ENCODE measurements around the gene TEDC2. TPM values are rescaled to one million over a fixed set of nuclear protein-coding genes. Genes with fewer than 3 reads are reported as not detected.

Gene TEDC2
- total and polyA plus RNA-seq, 9 of the 15 experiments (the other 6 are each of a cell fraction or from before 2014, with no cell fraction given): 0.75 to 57.0 (median 17.6) TPM

GRCh38 chr16:2473446-2473926 is 13.6 kb downstream of the TEDC2 start:
- CTCF ChIA-PET (ENCODE audit: low intra/inter-chr PET ratio): interaction anchor here (0.6 to 1.1 kb wide), 2 partner anchors 28 to 176 kb away, joined by 3 read pairs; no protein-coding TSS in a partner anchor
- H3K9ac ChIP-seq (ENCODE audit: insufficient read depth in 1 of 2, low read depth in 2 of 2, low read length in 2 of 2): peak overlapping the region in 1 of 2 experiments; percentile 98; a peak in 2 of 4 replicates
- peak overlapping the region; percentile 76 for H3K4me3 ChIP-seq
- in situ Hi-C loops (cut with MboI): no loop called here
- intact Hi-C loops (cut with micrococcal nuclease): no loop called here
- H3K79me2 ChIP-seq (ENCODE audit: control insufficient read depth, insufficient read depth, low read length): peaks cover 43% of the 10 kb centered on the region
- peaks cover 3% of the 10 kb centered on the region; the same call in 1 of the 2 replicates for H4K20me1 ChIP-seq (replicated peaks; ENCODE audit: control insufficient read depth, insufficient read depth, low read length)
- no peaks in the 10 kb centered on the region for H3K9me3 ChIP-seq (replicated peaks; ENCODE audit: control insufficient read depth, insufficient read depth, low read depth, low read length)
- H3K4me2 ChIP-seq (ENCODE audit: insufficient read depth, low read length): peak overlapping the region; percentile 34; the same call in 1 of the 2 replicates
- DNase-seq (ENCODE audit: extremely low read depth in 1 of 4, low spot score in 3 of 4): peak; percentile 41 to 81 (median 68)
- H3K36me3 ChIP-seq (ENCODE audit: control insufficient read depth, insufficient read depth, low read length): no peaks in the 10 kb centered on the region; the same call in 2 of the 3 replicates
- peak overlapping the region; percentile 35; the same call in 1 of the 2 replicates for H2AFZ ChIP-seq (ENCODE audit: low read depth, low read length)
- H3K9me1 ChIP-seq (ENCODE audit: control insufficient read depth, insufficient read depth, low read length): no peaks in the 10 kb centered on the region
- H3K27ac ChIP-seq (ENCODE audit: extremely low read depth, low read depth, low read length): peak overlapping the region; percentile 88; the same call in 1 of the 3 replicates
- no TSS peak for BruUV-seq (replicated peaks)
- H3K4me1 ChIP-seq (replicated peaks in 1 of 2; ENCODE audit: control insufficient read depth in 2 of 2, insufficient read depth in 2 of 2, low read length in 2 of 2): peaks cover 29 to 93% of the 10 kb centered on the region in 2 experiments
- ATAC-seq: no peak
- FAIRE-seq: no peak
- peak; percentile 28 for TF ChIP-seq POLR2B (IDR thresholded peaks at IDR 0.05; ENCODE audit: low read depth, partially characterized antibody)
- 0 out of 2 replicates have a peak, but pooled peaks have one; percentile 22 for TF ChIP-seq GATAD2A (IDR thresholded peaks at IDR 0.05)
- TF ChIP-seq ZNF263 (CRISPR knock-in tag; IDR thresholded peaks at IDR 0.05; ENCODE audit: borderline replicate concordance): peak; percentile 73
- no peak for TF ChIP-seq SMARCA4 (IDR thresholded peaks at IDR 0.05)
- peak; percentile 13; the same call in 1 of the 2 replicates for TF ChIP-seq ZNF740 (CRISPR knock-in tag; IDR thresholded peaks at IDR 0.05)
- no peak for TF ChIP-seq ZNF740 (tag; IDR thresholded peaks at IDR 0.05)
- 6% methylated on average over 46 of the region's 49 CpGs for WGBS (ENCODE audit: insufficient coverage, low coverage, missing lambda C conversion rate)
- POLR2A ChIA-PET: interaction anchor here (0.6 to 1.4 kb wide), 4 partner anchors 10 to 226 kb away, joined by 3 read pairs; no protein-coding TSS in a partner anchor
- H3K27me3 ChIP-seq (ENCODE audit: control insufficient read depth in 2 of 2, insufficient read depth in 2 of 2, low read length in 2 of 2): no peaks in the 10 kb centered on the region

Measured in K562 (cell line).